NT2/D1 (cell line): ENCODE measurements around the gene DNMT3B.

Experiments
- SUZ12 ChIP-seq: IDR thresholded peaks from 2 replicates; pipeline ENCODE4 v1.6.1; 2011; ENCODE audit not compliant: insufficient read length, insufficient read depth; ENCODE audit errors: extremely low read depth
- YY1 ChIP-seq: IDR thresholded peaks from 2 replicates; pipeline ENCODE4 v1.6.1; 2011; ENCODE audit not compliant: insufficient read length, insufficient read depth
- ZNF274 ChIP-seq: IDR thresholded peaks from 2 replicates; pipeline ENCODE4 v1.6.1; 2011; ENCODE audit warnings: mild to moderate bottlenecking, low read depth, low read length

- no peak for TF ChIP-seq YY1
- no peak for TF ChIP-seq SUZ12
- TF ChIP-seq ZNF274, result no peak
These were observed 48.8 kb downstream of the DNMT3B start for GRCh38 chr20:32810941-32811340.
